ENCODE measurements around the gene EDC3.
"Not testable (repeated sequence)": the region's sequence is repeated elsewhere in the genome, so short reads cannot be mapped to it uniquely, and the experiment has no call there.

The EDC3 gene, protein sequence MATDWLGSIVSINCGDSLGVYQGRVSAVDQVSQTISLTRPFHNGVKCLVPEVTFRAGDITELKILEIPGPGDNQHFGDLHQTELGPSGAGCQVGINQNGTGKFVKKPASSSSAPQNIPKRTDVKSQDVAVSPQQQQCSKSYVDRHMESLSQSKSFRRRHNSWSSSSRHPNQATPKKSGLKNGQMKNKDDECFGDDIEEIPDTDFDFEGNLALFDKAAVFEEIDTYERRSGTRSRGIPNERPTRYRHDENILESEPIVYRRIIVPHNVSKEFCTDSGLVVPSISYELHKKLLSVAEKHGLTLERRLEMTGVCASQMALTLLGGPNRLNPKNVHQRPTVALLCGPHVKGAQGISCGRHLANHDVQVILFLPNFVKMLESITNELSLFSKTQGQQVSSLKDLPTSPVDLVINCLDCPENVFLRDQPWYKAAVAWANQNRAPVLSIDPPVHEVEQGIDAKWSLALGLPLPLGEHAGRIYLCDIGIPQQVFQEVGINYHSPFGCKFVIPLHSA

DNA sequence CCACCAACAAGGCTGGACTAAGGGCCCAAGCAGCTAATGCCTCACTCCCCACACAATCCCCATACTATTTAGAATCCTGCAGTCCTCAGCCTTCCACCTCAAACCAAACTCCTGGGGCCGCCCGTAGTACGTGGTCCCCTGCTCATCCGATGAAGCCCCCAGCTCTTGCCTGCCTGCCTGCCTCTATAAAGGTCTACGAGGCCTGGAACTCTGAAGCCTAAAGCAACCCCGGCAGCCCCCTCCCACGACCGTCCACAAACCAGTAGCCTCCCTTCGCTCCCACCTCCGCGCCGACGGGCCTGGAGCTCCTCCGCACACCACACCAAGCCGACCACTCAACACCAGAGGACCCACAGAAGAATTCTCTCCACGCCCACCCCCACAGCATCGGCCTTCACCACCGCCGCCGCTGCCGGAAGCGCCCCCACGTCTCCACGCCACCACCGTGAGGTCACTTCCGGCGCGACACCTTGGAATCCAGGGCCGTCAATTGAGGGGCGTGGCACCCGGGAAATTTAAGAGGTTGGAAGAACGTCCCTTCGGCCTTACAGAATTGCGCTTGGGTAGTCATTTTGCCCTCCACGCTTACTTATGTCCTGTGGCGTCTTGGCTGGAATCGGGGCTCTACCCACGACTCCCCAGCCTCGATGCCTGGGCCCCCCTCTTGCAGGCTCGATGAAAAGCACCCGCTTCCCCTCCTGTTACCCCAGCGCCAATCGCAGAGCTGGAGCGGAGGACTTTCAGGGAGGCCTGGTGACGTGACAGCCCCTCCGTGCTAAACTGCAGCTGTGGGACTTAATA lies at the start of gene EDC3:
Gene EDC3, minus strand, starts transcription at position 428 of the 801 bp plus-strand sequence. CDS start 20,900 bp downstream, outside the sequence.
- peak; percentile 69 for DNase-seq (ENCODE audit: low read depth)

DNA sequence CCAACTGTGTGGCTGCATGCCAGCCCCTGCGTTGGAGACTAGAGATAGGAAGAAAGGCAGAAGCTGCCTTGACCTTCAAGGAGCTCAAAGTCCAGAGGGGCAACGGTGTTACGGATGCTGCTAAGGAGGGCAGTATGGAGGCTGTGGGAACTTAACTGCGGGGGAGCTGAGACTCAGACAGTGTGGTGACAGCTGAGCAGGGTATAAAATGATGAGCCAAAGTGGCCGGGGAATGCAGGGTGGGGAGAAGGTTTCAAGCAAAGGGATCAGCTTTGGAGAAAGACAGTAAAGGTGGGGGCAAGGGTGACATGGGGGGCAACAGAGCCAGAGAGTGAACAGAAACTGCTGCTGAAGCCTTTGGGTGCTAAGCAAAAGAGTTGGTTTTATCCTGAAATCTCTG lies 46.6 kb upstream of the EDC3 start:
- no peak for DNase-seq (ENCODE audit: low read depth)

DNA sequence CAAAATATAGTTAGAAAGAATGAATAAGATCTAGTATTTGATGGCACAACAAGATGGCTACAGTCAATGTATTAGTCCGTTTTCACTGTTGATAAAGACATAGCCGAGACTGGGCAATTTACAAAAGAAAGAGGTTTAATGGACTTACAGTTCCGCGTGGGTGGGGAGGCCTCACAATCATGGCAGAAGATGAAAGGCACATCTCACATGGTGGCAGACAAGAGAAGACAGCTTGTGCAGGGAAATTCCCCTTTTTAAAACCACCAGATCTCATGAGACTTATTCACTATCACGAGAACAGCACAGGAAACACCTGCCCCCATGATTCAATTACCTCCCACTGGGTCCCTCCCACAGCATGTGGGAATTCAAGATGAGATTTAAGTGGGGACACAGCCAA lies 42.4 kb upstream of the EDC3 start:
- DNase-seq (ENCODE audit: low read depth) = not testable (repeated sequence)

DNA sequence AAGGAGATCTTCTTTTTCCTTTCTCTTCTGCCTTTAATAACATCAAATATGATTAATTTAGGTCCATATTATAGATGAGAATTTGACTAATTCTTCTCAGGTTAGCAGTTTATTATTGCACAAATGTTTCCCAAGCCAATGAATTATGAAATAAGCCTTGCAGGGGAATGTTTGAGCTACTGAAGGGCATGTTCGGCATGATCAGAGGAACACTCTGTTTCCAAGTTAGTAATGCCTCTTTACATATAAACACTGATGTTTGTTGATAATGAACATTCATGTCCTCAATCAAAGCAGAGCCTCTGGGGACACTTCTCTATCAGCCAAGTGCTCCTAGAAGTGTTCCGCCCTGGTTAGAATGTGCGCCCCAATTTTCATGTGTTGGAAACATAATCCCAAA lies 39.5 kb upstream of the EDC3 start:
- DNase-seq (ENCODE audit: low read depth) = no peak

DNA sequence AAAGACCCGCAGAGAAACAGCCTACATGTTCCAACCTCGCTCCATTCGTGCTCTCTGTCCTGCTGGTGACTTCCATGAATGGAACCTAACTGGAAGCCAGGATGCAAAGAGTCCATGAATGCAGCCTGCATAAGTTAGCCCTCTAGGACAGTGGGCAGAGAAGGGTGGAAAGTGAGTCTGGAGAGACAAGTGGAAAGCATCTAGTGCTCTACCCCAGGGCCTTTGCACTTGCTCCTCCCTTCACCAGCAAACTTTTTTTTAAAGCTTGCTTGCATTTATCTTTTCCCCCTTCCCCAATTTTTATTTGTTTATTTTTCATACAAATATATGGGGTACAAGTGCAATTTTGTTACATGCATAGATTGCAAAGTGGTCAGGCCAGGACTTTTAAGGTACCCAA lies 37.4 kb upstream of the EDC3 start:
- DNase-seq (ENCODE audit: low read depth) = no peak

DNA sequence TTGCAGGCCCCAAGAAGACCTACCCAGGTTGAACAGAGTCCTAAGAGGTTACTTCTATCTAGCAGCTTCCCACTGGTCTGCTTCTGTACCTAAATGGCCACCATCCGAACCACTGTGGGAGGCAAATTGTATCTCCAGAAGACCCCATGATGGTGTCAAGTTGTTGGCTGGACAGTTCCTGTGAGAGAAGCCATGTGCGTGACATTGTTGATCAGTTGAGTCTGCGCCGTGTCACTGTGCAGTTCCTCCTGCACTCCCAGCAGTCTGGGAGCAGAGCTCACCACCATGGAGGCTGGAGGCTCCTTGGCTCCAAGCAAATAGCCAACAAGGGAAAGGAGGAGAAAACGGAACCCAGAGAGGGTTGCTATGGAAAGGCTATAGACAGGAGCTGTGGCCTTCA lies 37.0 kb upstream of the EDC3 start:
- DNase-seq (ENCODE audit: low read depth) = no peak

DNA sequence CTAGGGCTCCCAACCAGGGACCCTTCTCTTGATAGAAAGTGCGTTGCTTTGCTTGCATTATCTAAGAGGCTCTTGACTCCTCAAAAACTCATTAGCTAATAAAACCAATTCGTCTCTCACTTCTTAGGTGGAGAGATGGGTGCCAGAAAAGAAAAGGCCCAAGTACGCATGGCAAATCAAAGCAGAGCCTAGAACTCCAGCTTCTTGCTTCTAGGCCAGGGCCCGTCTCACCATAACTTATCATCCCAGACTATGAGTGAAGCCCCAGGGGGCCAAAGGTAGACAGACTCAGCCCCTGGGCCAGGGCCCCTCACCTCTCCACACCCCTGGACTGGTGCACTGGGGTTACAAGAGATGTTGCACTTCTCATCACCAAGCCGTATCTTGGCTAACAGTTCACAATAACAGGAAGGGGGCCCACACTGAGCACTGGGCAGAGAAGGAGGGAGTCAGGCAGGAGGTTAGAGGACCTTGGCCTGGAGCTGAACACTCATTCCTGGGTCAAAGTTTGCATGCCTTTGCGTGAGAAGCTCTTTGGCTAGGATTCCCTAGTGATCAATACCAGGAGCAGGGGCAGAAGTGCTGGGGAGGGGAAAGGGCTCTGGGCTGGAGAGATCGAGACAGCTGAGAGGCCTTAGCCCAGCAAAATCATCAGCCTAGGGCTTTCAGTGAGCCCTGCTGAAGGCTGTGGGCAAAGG lies 34.9 kb upstream of the EDC3 start:
- no peak for DNase-seq (ENCODE audit: low read depth)

DNA sequence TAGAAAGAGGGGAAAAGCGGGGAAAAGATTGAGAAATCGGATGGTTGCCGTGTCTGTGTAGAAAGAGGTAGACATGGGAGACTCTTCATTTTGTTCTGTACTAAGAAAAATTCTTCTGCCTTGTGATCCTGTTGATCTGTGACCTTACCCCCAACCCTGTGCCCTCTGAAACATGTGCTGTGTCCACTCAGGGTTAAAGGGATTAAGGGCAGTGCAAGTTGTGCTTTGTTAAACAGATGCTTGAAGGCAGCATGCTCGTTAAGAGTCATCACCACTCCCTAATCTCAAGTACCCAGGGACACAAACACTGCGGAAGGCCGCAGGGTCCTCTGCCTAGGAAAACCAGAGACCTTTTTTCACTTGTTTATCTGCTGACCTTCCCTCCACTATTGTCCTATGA lies 33.5 kb upstream of the EDC3 start:
- DNase-seq (ENCODE audit: low read depth) = not testable (repeated sequence)

DNA sequence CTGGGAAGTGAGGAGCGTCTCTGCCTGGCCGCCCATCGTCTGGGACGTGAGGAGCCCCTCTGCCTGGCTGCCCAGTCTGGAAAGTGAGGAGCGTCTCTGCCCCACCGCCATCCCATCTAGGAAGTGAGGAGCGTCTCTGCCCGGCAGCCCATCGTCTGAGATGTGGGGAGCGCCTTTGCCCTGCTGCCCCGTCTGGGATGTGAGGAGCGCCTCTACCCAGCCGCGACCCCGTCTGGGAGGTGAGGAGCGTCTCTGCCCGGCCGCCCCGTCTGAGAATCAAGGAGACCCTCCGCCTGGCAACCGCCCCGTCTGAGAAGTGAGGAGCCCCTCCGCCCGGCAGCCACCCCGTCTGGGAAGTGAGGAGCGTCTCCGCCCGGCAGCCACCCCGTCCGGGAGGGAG lies 32.9 kb upstream of the EDC3 start:
- not testable (repeated sequence) for DNase-seq (ENCODE audit: low read depth)

DNA sequence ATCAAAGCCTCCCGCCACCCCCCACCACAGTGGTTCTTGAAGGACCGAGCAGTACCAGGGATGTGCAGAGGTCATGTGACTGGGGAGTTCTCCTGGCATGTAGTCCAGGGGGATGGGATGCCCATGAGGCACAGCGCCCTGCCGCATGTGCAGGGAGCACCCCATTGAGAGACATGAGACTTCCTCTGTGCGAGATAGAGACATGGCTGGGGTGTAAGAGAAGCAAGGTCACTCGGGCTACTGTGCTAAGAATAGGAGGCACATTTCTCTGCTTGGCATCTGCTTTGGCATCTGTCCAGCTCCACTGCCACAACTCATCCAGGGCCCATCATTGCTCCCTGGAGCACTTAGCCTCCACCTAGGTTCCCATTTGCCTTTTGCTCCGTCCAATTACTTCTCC lies 31.9 kb upstream of the EDC3 start:
- no peak for DNase-seq (ENCODE audit: low read depth)

DNA sequence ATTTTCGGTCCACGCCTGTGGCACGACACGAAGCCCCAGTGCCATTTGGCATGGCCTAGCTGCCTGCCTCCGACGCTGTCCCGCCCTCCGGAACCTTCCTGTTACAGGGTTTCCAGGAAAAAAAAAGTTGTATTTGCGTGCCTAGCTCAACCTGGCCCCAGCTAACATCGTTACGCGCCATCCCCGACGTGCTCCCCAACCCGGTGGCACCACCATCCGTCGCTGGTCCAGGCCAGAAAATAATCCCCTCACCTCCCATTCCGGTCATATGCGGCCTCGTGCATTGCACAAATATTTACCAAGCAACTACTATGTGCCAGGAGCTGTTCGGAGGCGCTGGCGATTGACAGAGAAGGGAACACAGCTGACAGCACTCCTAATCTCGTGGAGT lies 30.9 kb upstream of the EDC3 start:
- DNase-seq (ENCODE audit: low read depth) = no peak

DNA sequence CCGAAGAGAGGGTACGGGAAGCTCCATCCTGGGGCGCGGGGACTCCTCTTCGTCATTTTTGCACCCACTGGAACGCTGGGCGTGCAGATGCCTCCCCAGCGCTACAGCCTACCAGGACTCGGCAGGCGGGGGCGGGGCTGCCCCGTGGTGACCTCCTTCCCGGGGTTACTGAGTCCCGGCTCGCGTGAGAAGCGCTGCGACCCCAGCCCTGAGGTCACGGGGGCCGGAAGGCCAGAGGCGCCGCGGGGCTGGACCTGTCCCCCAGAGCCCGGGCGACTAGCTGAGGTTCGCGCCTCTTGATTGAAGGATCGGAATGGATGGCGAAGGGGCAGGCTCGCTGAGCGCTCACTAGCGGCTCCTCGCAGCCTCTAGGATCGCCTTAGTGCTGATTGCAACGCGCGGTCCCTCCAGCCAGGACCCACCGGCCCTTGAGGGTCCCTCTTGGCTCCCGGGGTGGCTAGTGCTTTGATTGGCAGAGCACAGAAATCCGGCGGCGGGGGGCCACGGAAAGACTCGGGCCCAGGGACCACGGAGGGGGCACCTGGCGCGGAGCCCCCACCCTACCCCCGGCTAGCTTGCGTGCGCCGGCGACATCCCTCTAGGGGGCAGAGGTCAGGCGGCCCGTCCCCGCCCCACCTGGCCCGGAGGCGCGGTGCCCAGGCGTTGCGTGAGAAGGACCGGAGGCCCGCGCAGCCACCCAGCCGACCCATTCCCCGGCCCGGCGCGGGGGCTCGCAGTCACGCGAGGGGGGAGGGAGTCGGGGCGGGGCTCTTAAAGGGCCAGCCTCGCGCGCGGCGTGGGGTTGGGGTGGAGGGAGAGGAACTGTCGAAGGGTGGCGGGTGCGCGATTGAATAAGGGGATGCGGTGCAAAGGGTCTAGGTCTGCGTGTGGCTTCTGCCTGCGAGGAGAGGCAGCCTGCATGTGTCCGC lies 30.3 kb upstream of the EDC3 start:
- DNase-seq (ENCODE audit: low read depth) = no peak

DNA sequence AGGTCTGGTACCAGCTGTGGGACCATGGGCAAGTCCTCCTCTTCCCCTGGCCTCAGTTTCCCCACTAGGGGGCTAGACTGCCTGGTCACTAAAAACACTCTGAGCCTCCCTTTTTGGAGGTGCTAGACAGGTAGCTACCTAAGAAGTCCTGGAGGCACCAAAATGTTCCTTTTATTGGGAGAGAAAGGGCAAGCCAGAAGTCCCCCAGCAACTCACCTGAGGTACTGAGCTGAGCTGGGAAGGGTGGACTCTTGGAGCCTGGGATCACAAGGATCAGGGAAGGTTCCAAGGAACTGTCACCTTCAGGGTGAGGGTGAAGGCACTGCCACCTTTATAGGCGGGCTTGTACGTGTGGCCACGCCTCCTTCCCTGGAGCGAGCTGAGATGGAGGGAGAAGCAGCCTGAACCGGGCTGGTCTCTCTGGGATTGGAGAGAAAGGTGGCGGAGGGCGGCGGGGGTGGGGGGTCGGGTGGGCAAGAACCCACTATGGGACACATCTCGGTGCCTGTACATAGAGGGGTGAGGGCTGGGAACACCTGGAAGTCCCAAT lies 29.5 kb upstream of the EDC3 start, which contains the start of gene CYP1A1:
Gene CYP1A1, minus strand, starts transcription at position 304 of the 550 bp plus-strand sequence. CDS start 2,431 bp downstream, outside the sequence.
- DNase-seq (ENCODE audit: low read depth) = no peak

DNA sequence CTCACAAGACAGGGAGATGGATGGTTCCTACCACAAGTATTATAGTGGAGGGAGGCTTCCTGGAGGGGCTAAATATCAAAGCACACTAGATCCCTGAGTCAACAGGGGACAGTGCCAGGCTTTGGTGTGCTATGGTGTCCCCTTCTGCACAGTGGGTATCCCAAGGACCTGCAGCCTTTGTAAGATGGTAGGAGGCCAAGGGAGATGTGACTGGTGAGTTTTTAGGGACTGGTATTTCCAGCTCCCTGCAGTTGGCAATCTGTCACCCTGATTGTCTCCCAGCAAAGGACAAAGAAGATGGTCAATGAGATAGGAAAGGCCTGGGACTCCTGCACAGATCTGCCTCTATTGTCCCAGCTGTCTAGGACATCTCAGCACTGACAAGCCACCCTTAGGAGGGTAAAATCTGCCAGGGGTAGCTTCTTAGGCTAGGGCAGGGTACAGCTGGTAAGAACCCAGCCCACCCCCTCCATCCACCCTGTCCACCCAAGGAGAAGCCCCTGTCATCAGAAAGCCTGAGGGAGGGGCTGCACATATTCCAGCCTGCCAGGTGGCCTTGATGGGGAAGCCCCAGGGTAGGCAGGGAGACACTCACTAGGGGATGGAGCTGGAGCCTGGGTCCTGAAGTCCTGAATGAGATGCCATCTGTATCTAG lies 28.9 kb upstream of the EDC3 start:
- no peak for DNase-seq (ENCODE audit: low read depth)

DNA sequence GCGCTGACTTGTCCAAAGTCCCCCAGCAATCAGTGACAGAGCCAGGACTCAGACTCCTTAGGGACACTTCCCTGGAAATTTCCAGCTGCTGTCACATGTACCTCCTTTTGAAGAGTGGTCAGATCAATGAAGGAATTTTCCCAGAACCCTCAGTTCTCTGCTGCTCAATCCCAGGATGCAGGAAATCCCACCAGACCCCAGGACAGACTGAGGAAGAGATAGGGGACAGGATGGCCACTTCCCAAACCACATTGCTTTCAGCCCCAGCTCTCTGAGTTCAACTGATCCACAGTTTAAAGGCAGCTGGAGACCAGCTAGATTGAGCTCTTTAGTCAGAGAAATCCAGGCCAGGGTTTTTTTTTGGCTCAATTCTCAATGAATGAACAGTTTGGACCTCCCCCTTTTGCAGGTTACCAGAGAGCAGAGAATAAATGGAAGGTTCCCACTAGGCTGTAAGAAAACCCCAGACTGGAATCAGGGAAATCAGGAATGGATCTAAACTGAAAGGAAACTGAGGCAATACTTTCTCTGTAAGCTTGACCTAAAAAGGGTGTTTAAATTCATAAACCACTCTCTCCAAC lies 28.0 kb upstream of the EDC3 start:
- DNase-seq (ENCODE audit: low read depth) = no peak

DNA sequence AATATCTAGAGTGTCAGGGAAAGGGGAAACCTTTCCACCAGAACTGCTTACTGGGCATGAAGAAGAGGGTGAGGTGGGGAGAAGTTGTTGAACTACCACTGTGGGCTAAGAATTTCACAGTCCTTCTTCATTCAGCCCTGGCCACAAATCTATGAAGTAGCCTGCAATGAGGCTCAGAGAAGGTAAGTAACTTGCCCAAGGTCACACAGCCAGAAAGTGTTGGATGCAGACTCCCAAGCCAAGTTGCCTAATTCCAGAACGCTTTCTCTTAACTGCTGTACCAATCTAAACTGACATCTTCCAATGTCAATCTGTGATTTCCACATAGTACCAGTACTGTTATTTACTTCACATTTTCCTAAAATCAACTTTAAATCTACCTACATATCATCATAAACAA lies 27.4 kb upstream of the EDC3 start:
- no peak for DNase-seq (ENCODE audit: low read depth)

DNA sequence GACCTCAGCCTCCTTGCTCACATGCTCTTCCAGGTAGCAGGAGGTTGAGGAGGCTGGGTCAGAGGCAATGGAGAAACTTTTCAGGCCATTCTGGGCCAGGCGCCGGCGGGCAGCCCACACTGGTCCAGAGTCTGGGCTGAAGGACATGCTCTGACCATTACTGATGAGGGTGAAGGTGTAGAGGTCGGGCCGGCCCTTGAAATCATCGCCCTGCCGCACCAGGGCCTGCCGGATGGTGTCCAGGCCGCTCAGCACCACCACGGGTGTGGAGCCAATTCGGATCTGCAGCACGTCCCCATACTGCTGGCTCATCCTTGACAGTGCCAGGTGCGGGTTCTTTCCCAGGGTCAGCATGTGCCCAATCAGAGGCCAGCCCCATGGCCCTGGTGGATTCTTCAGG lies 26.8 kb upstream of the EDC3 start:
- no peak for DNase-seq (ENCODE audit: low read depth)

DNA sequence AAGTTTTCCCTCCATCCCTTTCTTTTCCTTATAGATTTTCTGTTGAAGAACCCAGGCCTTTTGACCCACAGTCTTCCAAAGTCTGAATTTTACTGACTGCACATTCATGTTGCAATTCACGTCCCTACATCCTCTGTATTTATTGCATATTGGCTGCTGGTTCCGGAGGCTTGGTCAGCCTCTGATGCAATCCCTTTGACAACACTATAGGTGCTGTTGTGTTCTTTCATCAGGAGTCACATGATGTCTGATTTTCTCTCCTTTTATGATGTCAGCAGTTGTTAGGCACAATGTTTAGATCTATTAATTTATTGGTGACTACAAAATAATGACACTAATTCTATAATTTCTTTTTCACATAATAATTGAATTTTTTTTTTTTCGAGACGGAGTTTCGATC lies 20.8 kb upstream of the EDC3 start:
- DNase-seq (ENCODE audit: low read depth) = no peak

DNA sequence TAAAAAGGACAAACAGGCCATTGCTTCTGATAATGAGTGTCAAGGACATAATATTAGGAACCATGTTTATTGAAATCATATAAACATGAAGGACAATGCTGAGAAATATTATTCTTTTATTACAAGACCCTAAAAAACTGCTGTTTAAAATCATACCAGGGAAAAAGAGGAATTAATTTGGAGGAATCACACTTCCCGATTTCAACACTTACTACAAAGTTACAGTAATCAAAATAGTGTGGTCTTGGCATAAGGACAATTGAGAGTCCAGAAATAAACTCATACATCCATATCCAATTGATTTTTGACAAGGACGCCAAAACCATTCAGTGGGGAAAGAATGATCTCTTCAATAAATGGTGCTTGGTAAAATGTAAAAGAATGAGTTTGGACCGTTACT lies 16.5 kb upstream of the EDC3 start:
- no peak for DNase-seq (ENCODE audit: low read depth)
